SK-N-SH (cell line): ENCODE data around the gene SELPLG. TPM values are rescaled to one million over a fixed set of nuclear protein-coding genes. Genes with fewer than 3 reads are reported as not detected.

Experiments
- CTCF ChIA-PET: fragments of 300-600, 350-600 bp; formaldehyde crosslinking; extraction: SDS; loops from one replicate; lab custom pipeline; 2021; lab: Yijun Ruan, JAX
- POLR2A ChIA-PET: fragments of 350-600 bp; sonication (Branson Sonifier 250); formaldehyde crosslinking; extraction: SDS; loops from one replicate; lab custom pipeline; 2020; ENCODE audit warnings: antibody characterized with exemption, inconsistent platforms; lab: Yijun Ruan, JAX
- DNase-seq: peaks from one replicate; pipeline ENCODE4 v3.0.0; 2012
- H2AFZ ChIP-seq: fragments of 200-600 bp; sonication (generic); 2 replicates; pipeline ENCODE4 v1.8.1; 2016; ENCODE audit warnings: antibody characterized with exemption, mild to moderate bottlenecking, low read depth
- H3F3A ChIP-seq: fragments of 200-600 bp; sonication (generic); replicated peaks from 2 replicates; pipeline ENCODE3; 2016; ENCODE audit warnings: antibody characterized with exemption, mild to moderate bottlenecking; ENCODE audit not compliant: insufficient read depth
- H3K27ac ChIP-seq, 2 experiments: fragments of 200-500 bp in 1 of 2; fragments of 200-600 bp in 1 of 2; sonication (Bioruptor generic) in 1 of 2; sonication (generic), shearing (Covaris generic) in 1 of 2; 2 replicates each; pipeline versions ENCODE4 v1.5.1 to v1.6.1; 2014 to 2016; ENCODE audit warnings: low read depth in 2 of 2, inconsistent platforms in 1 of 2, low read length in 1 of 2, mild to moderate bottlenecking in 1 of 2, mixed read lengths in 1 of 2
- H3K27me3 ChIP-seq: fragments of 200-600 bp; sonication (generic), shearing (Covaris generic); 2 replicates; pipeline ENCODE4 v1.6.1; 2016; ENCODE audit warnings: mixed run types; ENCODE audit not compliant: insufficient read depth
- H3K36me3 ChIP-seq, 2 experiments: fragments of 200-500 bp in 1 of 2; fragments of 200-600 bp in 1 of 2; sonication (Bioruptor generic) in 1 of 2; sonication (generic) in 1 of 2; replicated peaks in 1 of 2; 2 replicates each; pipeline versions ENCODE3 to v1.5.1; 2014 to 2016; ENCODE audit warnings: low read length in 1 of 2, mild to moderate bottlenecking in 1 of 2; ENCODE audit not compliant: insufficient read depth in 2 of 2, control insufficient read depth in 1 of 2
- H3K4me1 ChIP-seq, 2 experiments: fragments of 200-500 bp in 1 of 2; fragments of 200-600 bp in 1 of 2; sonication (Bioruptor generic) in 1 of 2; sonication (generic), shearing (Covaris generic) in 1 of 2; 2 replicates each; pipeline versions ENCODE4 v1.5.1 to v1.6.1; 2014 to 2016; ENCODE audit warnings: low read depth in 1 of 2, low read length in 1 of 2, mixed run types in 1 of 2; ENCODE audit not compliant: insufficient read depth in 2 of 2, control insufficient read depth in 1 of 2
- H3K4me2 ChIP-seq: fragments of 200-600 bp; sonication (generic), shearing (Covaris generic); 2 replicates; pipeline ENCODE4 v1.6.1; 2017; ENCODE audit warnings: mixed run types
- H3K4me3 ChIP-seq, 2 experiments: fragments of 200-500 bp in 1 of 2; fragments of 200-600 bp in 1 of 2; sonication (Bioruptor generic) in 1 of 2; sonication (generic), shearing (Covaris generic) in 1 of 2; 2 replicates each; pipeline versions ENCODE4 v1.5.1 to v1.8.1; 2014 to 2016; ENCODE audit warnings: low read depth in 2 of 2, inconsistent platforms in 1 of 2, low read length in 1 of 2, mild to moderate bottlenecking in 1 of 2, mixed read lengths in 1 of 2, moderate library complexity in 1 of 2
- H3K79me2 ChIP-seq: fragments of 200-600 bp; sonication (generic); 2 replicates; pipeline ENCODE4 v1.8.1; 2017; ENCODE audit warnings: mild to moderate bottlenecking; ENCODE audit not compliant: insufficient read depth
- H3K9ac ChIP-seq: fragments of 200-600 bp; sonication (generic); 2 replicates; pipeline ENCODE4 v1.6.1; 2017; ENCODE audit warnings: mixed run types
- H3K9me2 ChIP-seq: fragments of 200-600 bp; sonication (generic); 2 replicates; pipeline ENCODE4 v1.6.1; 2017; ENCODE audit warnings: mixed run types
- H3K9me3 ChIP-seq: fragments of 200-600 bp; sonication (generic); 2 replicates; pipeline ENCODE4 v1.6.1; 2017; ENCODE audit warnings: mixed run types, mild to moderate bottlenecking, moderate library complexity
- H4K20me1 ChIP-seq: fragments of 200-600 bp; sonication (generic); 2 replicates; pipeline ENCODE4 v1.6.1; 2017; ENCODE audit warnings: mild to moderate bottlenecking, mixed run types; ENCODE audit not compliant: insufficient read depth
- CHD2 ChIP-seq: fragments of 150-350 bp; IDR thresholded peaks from 2 replicates; pipeline ENCODE4 v1.6.1; 2018; ENCODE audit warnings: low read length; ENCODE audit not compliant: partially characterized antibody
- CTCF ChIP-seq: fragments of 200-600 bp; sonication (generic); IDR thresholded peaks from 2 replicates; pipeline ENCODE4 v1.6.1; 2017; ENCODE audit warnings: antibody characterized with exemption, mild to moderate bottlenecking, moderate library complexity
- ELF1 ChIP-seq: IDR thresholded peaks from 2 replicates; pipeline ENCODE4 v1.4.0; 2012
- GATA2 ChIP-seq: sonication (generic); formaldehyde crosslinking; IDR thresholded peaks from 2 replicates; pipeline ENCODE4 v1.5.0; 2020; ENCODE audit warnings: mild to moderate bottlenecking, missing genetic modification reagents
- JUND ChIP-seq: IDR thresholded peaks from 2 replicates; pipeline ENCODE4 v1.4.0; 2012
- MEF2A ChIP-seq: IDR thresholded peaks from 2 replicates; pipeline ENCODE4 v1.4.0; 2012; ENCODE audit warnings: low read depth, borderline replicate concordance
- MXI1 ChIP-seq: IDR thresholded peaks from 2 replicates; pipeline ENCODE4 v1.6.1; 2012; ENCODE audit warnings: mild to moderate bottlenecking, low read depth, low read length, improper control_type of control experiment
- NRF1 ChIP-seq: IDR thresholded peaks from 2 replicates; pipeline ENCODE4 v1.6.1; 2012; ENCODE audit warnings: low read depth, mild to moderate bottlenecking, low read length
- RAD21 ChIP-seq: IDR thresholded peaks from 2 replicates; pipeline ENCODE4 v1.6.1; 2012; ENCODE audit warnings: mild to moderate bottlenecking, low read length
- RCOR1 ChIP-seq: fragments of 150-350 bp; IDR thresholded peaks from 2 replicates; pipeline ENCODE4 v1.6.1; 2017; ENCODE audit warnings: antibody characterized with exemption, low read length
- SMC3 ChIP-seq: IDR thresholded peaks from 2 replicates; pipeline ENCODE4 v1.6.1; 2012; ENCODE audit warnings: low read depth, low read length, improper control_type of control experiment
- TEAD4 ChIP-seq: IDR thresholded peaks from 2 replicates; pipeline ENCODE4 v1.4.0; 2012; ENCODE audit warnings: mild to moderate bottlenecking, borderline replicate concordance; ENCODE audit not compliant: insufficient read depth
- USF2 ChIP-seq: fragments of 150-350 bp; IDR thresholded peaks from 2 replicates; pipeline ENCODE4 v1.6.1; 2017; ENCODE audit warnings: antibody characterized with exemption, low read length, low read depth, borderline replicate concordance
- YY1 ChIP-seq: IDR thresholded peaks from 2 replicates; pipeline ENCODE4 v1.4.0; 2012; ENCODE audit warnings: low read depth, mild to moderate bottlenecking
- ZBTB33 ChIP-seq: IDR thresholded peaks from 2 replicates; pipeline ENCODE4 v1.4.0; 2012; ENCODE audit warnings: low read depth, borderline replicate concordance
- WGBS: methylation state at CpG from one replicate; pipeline ENCODE4 v1.1.6; 2017; ENCODE audit warnings: low lambda C conversion rate; 5-methylcytosine and 5-hydroxymethylcytosine counted together
- polyA plus RNA-seq, 3 experiments: library from polyadenylated mRNA; depleted of rRNA; stranded (reverse); fragments of >200 nt; gene quantifications; 2 replicates each; pipeline ENCODE4 v1.2.3, GENCODE V29; 2012
- TF ChIP-seq, protein P1 (sequence below): IDR thresholded peaks from 2 replicates; pipeline ENCODE4 v1.4.0; 2012; ENCODE audit warnings: low read depth, borderline replicate concordance
- TF ChIP-seq, protein P2 (sequence below): IDR thresholded peaks from 2 replicates; pipeline ENCODE4 v1.6.1; 2012; ENCODE audit warnings: mild to moderate bottlenecking, low read depth, low read length, moderate library complexity
- TF ChIP-seq, protein P3 (sequence below): IDR thresholded peaks from 2 replicates; pipeline ENCODE4 v1.4.0; 2012; ENCODE audit warnings: low read depth

The SELPLG gene
- polyA plus RNA-seq, 1 of the 3 experiments (the other 2 are of a cell fraction): 2.8 TPM

DNA sequence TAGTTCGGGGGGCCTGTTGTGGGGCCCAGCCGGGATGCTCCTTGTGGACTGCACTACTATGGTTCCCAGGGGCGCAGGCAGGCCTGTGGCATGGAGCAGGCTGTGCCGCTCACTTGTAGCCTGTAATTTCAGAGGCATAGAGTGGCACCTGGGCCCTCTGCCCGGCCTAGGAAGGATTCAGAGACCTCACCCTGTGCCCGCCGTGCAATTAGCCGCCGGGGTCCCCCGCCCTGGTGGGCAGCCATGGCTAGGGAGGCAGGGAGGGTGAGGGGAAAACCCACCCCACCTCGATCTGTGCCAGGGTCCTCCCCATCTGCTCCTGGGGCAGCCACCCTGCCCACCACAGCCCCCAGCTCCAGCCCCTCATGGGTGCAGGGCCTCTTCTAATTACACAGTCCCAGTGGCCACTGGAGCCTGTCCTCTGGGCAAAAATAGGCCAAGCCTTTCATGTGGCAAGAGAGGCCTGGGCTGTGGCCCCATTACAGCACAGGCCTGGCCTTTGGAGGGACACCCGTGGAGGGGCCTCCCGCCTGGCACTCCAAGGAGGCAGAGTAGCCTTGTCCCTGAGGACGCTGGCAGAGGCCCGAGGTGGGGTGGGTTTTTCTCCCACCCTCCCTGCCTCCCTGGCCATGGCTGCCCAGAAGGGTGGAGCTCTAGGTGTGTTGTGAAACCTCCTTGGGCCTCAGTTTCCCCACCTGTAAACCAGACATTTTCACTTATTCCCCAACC is 30.6 kb downstream of the SELPLG start:
- Histone ChIP-seq H3K27me3 (no peaks in the 10 kb centered on the region), H3K27ac (no peak overlapping the region), H3K4me1 (peaks cover 0 to 19% of the 10 kb centered on the region in 2 experiments; a peak in 1 of 4 replicates), H3K9ac (no peak overlapping the region), H3K9me2 (no peaks in the 10 kb centered on the region), H3K36me3 (no peaks in the 10 kb centered on the region), H3K9me3 (no peaks in the 10 kb centered on the region), H2AFZ (no peak overlapping the region), H3K4me3 (no peak overlapping the region), H3K79me2 (no peaks in the 10 kb centered on the region), H3F3A (peaks cover 11% of the 10 kb centered on the region), H4K20me1 (no peaks in the 10 kb centered on the region), H3K4me2 (no peak overlapping the region)
- CTCF ChIA-PET: interaction anchor here (1.8 to 7.2 kb wide), 2 partner anchors 15 to 32 kb away, joined by 6 to 63 read pairs; no protein-coding TSS in a partner anchor
- 89% methylated on average over 8 of the region's 15 CpGs for WGBS
- no peak for DNase-seq
- POLR2A ChIA-PET: no interaction called here
- TF ChIP-seq ELF1 (no peak), ZBTB33 (no peak), RAD21 (no peak), NRF1 (no peak), JUND (no peak), MEF2A (no peak), TEAD4 (no peak), MXI1 (no peak), CHD2 (no peak), YY1 (no peak), CTCF (no peak), SMC3 (no peak), RCOR1 (no peak), GATA2 (CRISPR knock-in tag) (no peak), USF2 (no peak)
- TF ChIP-seq, protein P1, sequence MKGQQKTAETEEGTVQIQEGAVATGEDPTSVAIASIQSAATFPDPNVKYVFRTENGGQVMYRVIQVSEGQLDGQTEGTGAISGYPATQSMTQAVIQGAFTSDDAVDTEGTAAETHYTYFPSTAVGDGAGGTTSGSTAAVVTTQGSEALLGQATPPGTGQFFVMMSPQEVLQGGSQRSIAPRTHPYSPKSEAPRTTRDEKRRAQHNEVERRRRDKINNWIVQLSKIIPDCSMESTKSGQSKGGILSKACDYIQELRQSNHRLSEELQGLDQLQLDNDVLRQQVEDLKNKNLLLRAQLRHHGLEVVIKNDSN: no peak
- TF ChIP-seq, protein P2, sequence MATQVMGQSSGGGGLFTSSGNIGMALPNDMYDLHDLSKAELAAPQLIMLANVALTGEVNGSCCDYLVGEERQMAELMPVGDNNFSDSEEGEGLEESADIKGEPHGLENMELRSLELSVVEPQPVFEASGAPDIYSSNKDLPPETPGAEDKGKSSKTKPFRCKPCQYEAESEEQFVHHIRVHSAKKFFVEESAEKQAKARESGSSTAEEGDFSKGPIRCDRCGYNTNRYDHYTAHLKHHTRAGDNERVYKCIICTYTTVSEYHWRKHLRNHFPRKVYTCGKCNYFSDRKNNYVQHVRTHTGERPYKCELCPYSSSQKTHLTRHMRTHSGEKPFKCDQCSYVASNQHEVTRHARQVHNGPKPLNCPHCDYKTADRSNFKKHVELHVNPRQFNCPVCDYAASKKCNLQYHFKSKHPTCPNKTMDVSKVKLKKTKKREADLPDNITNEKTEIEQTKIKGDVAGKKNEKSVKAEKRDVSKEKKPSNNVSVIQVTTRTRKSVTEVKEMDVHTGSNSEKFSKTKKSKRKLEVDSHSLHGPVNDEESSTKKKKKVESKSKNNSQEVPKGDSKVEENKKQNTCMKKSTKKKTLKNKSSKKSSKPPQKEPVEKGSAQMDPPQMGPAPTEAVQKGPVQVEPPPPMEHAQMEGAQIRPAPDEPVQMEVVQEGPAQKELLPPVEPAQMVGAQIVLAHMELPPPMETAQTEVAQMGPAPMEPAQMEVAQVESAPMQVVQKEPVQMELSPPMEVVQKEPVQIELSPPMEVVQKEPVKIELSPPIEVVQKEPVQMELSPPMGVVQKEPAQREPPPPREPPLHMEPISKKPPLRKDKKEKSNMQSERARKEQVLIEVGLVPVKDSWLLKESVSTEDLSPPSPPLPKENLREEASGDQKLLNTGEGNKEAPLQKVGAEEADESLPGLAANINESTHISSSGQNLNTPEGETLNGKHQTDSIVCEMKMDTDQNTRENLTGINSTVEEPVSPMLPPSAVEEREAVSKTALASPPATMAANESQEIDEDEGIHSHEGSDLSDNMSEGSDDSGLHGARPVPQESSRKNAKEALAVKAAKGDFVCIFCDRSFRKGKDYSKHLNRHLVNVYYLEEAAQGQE: no peak
- TF ChIP-seq, protein P3, sequence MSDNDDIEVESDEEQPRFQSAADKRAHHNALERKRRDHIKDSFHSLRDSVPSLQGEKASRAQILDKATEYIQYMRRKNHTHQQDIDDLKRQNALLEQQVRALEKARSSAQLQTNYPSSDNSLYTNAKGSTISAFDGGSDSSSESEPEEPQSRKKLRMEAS: no peak
